HEK293 (cell line): ENCODE results near the gene TBX6.
A peak's percentile ranks its signal among the peaks of the same experiment; 100 is the strongest.

ENCODE experiments used
- GLI2 ChIP-seq: fragments of 450-650 bp; formaldehyde crosslinking; IDR thresholded peaks from 2 replicates; pipeline ENCODE4; 2017; ENCODE audit warnings: missing biosample characterization, missing genetic modification characterization, low read depth, borderline replicate concordance
- KLF1 ChIP-seq: fragments of 450-650 bp; formaldehyde crosslinking; IDR thresholded peaks from 2 replicates; pipeline ENCODE4 v1.5.1; 2016; ENCODE audit warnings: missing biosample characterization, missing genetic modification characterization
- KLF7 ChIP-seq: fragments of 450-650 bp; formaldehyde crosslinking; IDR thresholded peaks from 2 replicates; pipeline ENCODE4 v1.5.1; 2016; ENCODE audit warnings: missing biosample characterization, missing genetic modification characterization, borderline replicate concordance
- ZBTB17 ChIP-seq: fragments of 450-650 bp; formaldehyde crosslinking; IDR thresholded peaks from 2 replicates; pipeline ENCODE4 v1.5.1; 2016; ENCODE audit warnings: missing biosample characterization, missing genetic modification characterization
- ZBTB21 ChIP-seq: fragments of 450-650 bp; formaldehyde crosslinking; IDR thresholded peaks from 2 replicates; pipeline ENCODE4 v1.5.1; 2017; ENCODE audit warnings: missing biosample characterization, missing genetic modification characterization
- ZFP3 ChIP-seq: fragments of 450-650 bp; formaldehyde crosslinking; IDR thresholded peaks from 2 replicates; pipeline ENCODE4 v1.5.1; 2016; ENCODE audit warnings: low read depth, missing biosample characterization, missing genetic modification characterization
- ZIC2 ChIP-seq: fragments of 450-650 bp; formaldehyde crosslinking; IDR thresholded peaks from 2 replicates; pipeline ENCODE4 v1.5.1; 2016; ENCODE audit warnings: missing biosample characterization, missing genetic modification characterization
- ZNF133 ChIP-seq: fragments of 450-650 bp; formaldehyde crosslinking; IDR thresholded peaks from 2 replicates; pipeline ENCODE4 v1.5.1; 2016; ENCODE audit warnings: missing biosample characterization, missing genetic modification characterization
- ZNF174 ChIP-seq: fragments of 450-650 bp; formaldehyde crosslinking; IDR thresholded peaks from 2 replicates; pipeline ENCODE4 v1.5.0; 2017; ENCODE audit warnings: missing biosample characterization, mild to moderate bottlenecking, missing genetic modification characterization
- ZNF211 ChIP-seq: fragments of 450-650 bp; formaldehyde crosslinking; IDR thresholded peaks from 2 replicates; pipeline ENCODE4 v1.5.1; 2016; ENCODE audit warnings: low read depth, missing biosample characterization, missing genetic modification characterization
- ZNF239 ChIP-seq: fragments of 450-650 bp; formaldehyde crosslinking; IDR thresholded peaks from 2 replicates; pipeline ENCODE4 v1.5.1; 2016; ENCODE audit warnings: missing biosample characterization, missing genetic modification characterization
- ZNF302 ChIP-seq: fragments of 450-650 bp; formaldehyde crosslinking; IDR thresholded peaks from 2 replicates; pipeline ENCODE4 v1.5.1; 2016; ENCODE audit warnings: missing biosample characterization, missing genetic modification characterization, low read depth
- ZNF324 ChIP-seq: fragments of 450-650 bp; formaldehyde crosslinking; IDR thresholded peaks from 2 replicates; pipeline ENCODE4 v1.5.1; 2016; ENCODE audit warnings: missing biosample characterization, missing genetic modification characterization
- ZNF341 ChIP-seq: fragments of 450-650 bp; formaldehyde crosslinking; IDR thresholded peaks from 2 replicates; pipeline ENCODE4; 2016; ENCODE audit warnings: low read depth, missing biosample characterization, missing genetic modification characterization
- ZNF350 ChIP-seq: fragments of 450-650 bp; formaldehyde crosslinking; IDR thresholded peaks from 2 replicates; pipeline ENCODE4 v1.5.0; 2017; ENCODE audit warnings: missing biosample characterization, mild to moderate bottlenecking, missing genetic modification characterization
- ZNF37A ChIP-seq: fragments of 450-650 bp; IDR thresholded peaks from 2 replicates; pipeline ENCODE4 v1.5.1; 2018; ENCODE audit warnings: missing biosample characterization, missing genetic modification characterization
- ZNF423 ChIP-seq: fragments of 450-650 bp; formaldehyde crosslinking; IDR thresholded peaks from 2 replicates; pipeline ENCODE4 v1.5.1; 2016; ENCODE audit warnings: missing biosample characterization, missing genetic modification characterization
- ZNF501 ChIP-seq: fragments of 450-650 bp; formaldehyde crosslinking; IDR thresholded peaks from 2 replicates; pipeline ENCODE4 v1.5.1; 2016; ENCODE audit warnings: missing biosample characterization, missing genetic modification characterization
- ZNF548 ChIP-seq: fragments of 450-650 bp; formaldehyde crosslinking; IDR thresholded peaks from 2 replicates; pipeline ENCODE4 v1.5.1; 2016; ENCODE audit warnings: missing biosample characterization, missing genetic modification characterization
- ZNF549 ChIP-seq: fragments of 450-650 bp; IDR thresholded peaks from 2 replicates; pipeline ENCODE4 v1.5.1; 2018; ENCODE audit warnings: missing biosample characterization, missing genetic modification characterization, mild to moderate bottlenecking, inconsistent platforms, moderate library complexity
- ZNF596 ChIP-seq: fragments of 450-650 bp; IDR thresholded peaks from 2 replicates; pipeline ENCODE4 v1.5.0; 2018; ENCODE audit warnings: missing biosample characterization, mild to moderate bottlenecking, missing genetic modification characterization, moderate library complexity
- ZNF670 ChIP-seq: fragments of 450-650 bp; formaldehyde crosslinking; IDR thresholded peaks from 2 replicates; pipeline ENCODE4 v1.5.1; 2016; ENCODE audit warnings: missing biosample characterization, missing genetic modification characterization, low read depth
- ZNF777 ChIP-seq: fragments of 450-650 bp; formaldehyde crosslinking; IDR thresholded peaks from 2 replicates; pipeline ENCODE4 v1.5.1; 2017; ENCODE audit warnings: missing biosample characterization, missing genetic modification characterization, borderline replicate concordance
- ZNF785 ChIP-seq: fragments of 450-650 bp; formaldehyde crosslinking; IDR thresholded peaks from 2 replicates; pipeline ENCODE4 v1.5.1; 2016; ENCODE audit warnings: missing biosample characterization, missing genetic modification characterization
- ZNF791 ChIP-seq: fragments of 450-650 bp; formaldehyde crosslinking; IDR thresholded peaks from 2 replicates; pipeline ENCODE4 v1.5.1; 2016; ENCODE audit warnings: missing biosample characterization, missing genetic modification characterization
- ZSCAN4 ChIP-seq: fragments of 450-650 bp; formaldehyde crosslinking; IDR thresholded peaks from 2 replicates; pipeline ENCODE4 v1.5.1; 2017; ENCODE audit warnings: missing biosample characterization, missing genetic modification characterization
- ZXDB ChIP-seq: fragments of 450-650 bp; formaldehyde crosslinking; IDR thresholded peaks from 2 replicates; pipeline ENCODE4 v1.5.1; 2016; ENCODE audit warnings: missing biosample characterization, missing genetic modification characterization
- TF ChIP-seq, protein P1 (sequence below): fragments of 450-650 bp; formaldehyde crosslinking; IDR thresholded peaks from 2 replicates; pipeline ENCODE4 v1.5.1; 2016; ENCODE audit warnings: missing biosample characterization, missing genetic modification characterization
- TF ChIP-seq, protein P2 (sequence below): fragments of 450-650 bp; formaldehyde crosslinking; IDR thresholded peaks from 2 replicates; pipeline ENCODE4 v1.5.1; 2016; ENCODE audit warnings: missing biosample characterization, missing genetic modification characterization
- TF ChIP-seq, protein P3 (sequence below): fragments of 450-650 bp; IDR thresholded peaks from 2 replicates; pipeline ENCODE4 v1.5.1; 2018; ENCODE audit warnings: missing biosample characterization, mild to moderate bottlenecking, missing genetic modification characterization
- TF ChIP-seq, protein P4 (sequence below): fragments of 450-650 bp; formaldehyde crosslinking; IDR thresholded peaks from 2 replicates; pipeline ENCODE4 v1.5.1; 2017; ENCODE audit warnings: missing biosample characterization, missing genetic modification characterization
- TF ChIP-seq, protein P5 (sequence below): fragments of 450-650 bp; formaldehyde crosslinking; IDR thresholded peaks from 2 replicates; pipeline ENCODE4 v1.5.1; 2016; ENCODE audit warnings: missing biosample characterization, missing genetic modification characterization

TBX6 gene

DNA sequence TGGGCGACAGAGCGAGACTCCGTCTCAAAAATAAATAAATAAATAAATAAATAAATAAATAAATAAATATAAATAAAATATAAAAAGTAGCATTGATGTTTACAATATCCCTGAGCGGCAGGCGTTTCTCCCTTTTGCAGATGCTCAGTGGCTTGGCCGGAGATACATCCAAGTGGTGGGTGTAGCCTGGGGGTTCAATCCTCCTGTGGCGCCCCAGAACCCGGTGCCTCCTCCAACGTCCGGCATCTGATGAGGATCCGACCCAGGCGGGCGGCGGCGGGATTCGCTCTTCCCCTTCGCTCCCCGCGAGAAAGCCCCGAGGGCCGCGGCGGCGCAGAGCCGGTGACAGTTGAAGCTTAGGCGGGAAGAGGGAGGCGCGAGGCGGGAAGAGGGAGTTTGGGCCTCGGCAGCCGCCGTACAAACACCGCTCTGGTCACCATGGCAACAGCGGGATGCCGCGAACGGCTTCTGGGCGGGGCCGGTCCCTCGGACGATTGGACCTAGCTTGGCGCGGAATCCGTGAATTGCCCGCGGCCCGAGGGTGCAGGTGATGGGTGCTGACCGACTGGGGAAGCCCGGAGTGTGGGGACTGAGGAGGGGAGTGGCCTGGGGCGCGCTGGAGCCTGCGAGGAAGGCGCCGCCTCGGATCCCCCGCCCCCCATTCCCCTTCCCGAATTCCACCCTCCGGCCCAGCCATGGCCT lies 38.9 kb downstream of the TBX6 start (continued):
- TF ChIP-seq, protein P1, sequence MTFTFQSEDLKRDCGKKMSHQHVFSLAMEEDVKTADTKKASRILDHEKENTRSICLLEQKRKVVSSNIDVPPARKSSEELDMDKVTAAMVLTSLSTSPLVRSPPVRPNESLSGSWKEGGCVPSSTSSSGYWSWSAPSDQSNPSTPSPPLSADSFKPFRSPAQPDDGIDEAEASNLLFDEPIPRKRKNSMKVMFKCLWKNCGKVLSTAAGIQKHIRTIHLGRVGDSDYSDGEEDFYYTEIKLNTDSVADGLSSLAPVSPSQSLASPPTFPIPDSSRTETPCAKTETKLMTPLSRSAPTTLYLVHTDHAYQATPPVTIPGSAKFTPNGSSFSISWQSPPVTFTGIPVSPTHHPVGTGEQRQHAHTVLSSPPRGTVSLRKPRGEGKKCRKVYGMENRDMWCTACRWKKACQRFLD (tag by site-specific recombination), result peak; percentile 88; the same call in 1 of the 2 replicates
- TF ChIP-seq, protein P2, sequence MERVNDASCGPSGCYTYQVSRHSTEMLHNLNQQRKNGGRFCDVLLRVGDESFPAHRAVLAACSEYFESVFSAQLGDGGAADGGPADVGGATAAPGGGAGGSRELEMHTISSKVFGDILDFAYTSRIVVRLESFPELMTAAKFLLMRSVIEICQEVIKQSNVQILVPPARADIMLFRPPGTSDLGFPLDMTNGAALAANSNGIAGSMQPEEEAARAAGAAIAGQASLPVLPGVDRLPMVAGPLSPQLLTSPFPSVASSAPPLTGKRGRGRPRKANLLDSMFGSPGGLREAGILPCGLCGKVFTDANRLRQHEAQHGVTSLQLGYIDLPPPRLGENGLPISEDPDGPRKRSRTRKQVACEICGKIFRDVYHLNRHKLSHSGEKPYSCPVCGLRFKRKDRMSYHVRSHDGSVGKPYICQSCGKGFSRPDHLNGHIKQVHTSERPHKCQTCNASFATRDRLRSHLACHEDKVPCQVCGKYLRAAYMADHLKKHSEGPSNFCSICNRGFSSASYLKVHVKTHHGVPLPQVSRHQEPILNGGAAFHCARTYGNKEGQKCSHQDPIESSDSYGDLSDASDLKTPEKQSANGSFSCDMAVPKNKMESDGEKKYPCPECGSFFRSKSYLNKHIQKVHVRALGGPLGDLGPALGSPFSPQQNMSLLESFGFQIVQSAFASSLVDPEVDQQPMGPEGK (tag by site-specific recombination), result peak; percentile 84
- no peak for TF ChIP-seq ZNF37A (tag by site-specific recombination)
- peak; percentile 53; the same call in 1 of the 2 replicates for TF ChIP-seq ZIC2 (tag by site-specific recombination)
- TF ChIP-seq, protein P3, sequence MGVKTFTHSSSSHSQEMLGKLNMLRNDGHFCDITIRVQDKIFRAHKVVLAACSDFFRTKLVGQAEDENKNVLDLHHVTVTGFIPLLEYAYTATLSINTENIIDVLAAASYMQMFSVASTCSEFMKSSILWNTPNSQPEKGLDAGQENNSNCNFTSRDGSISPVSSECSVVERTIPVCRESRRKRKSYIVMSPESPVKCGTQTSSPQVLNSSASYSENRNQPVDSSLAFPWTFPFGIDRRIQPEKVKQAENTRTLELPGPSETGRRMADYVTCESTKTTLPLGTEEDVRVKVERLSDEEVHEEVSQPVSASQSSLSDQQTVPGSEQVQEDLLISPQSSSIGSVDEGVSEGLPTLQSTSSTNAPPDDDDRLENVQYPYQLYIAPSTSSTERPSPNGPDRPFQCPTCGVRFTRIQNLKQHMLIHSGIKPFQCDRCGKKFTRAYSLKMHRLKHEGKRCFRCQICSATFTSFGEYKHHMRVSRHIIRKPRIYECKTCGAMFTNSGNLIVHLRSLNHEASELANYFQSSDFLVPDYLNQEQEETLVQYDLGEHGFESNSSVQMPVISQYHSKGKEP, result no peak; the same call in 1 of the 2 replicates
- TF ChIP-seq ZNF501 (tag by site-specific recombination), result peak; percentile 95
- TF ChIP-seq ZNF324, result peak; percentile 96; the same call in 1 of the 2 replicates
- TF ChIP-seq ZNF174 (tag by site-specific recombination), result no peak
- peak; percentile 86 for TF ChIP-seq ZBTB17 (tag by site-specific recombination)
- TF ChIP-seq KLF1 (tag by site-specific recombination), result peak; percentile 87
- no peak; the same call in 1 of the 2 replicates for TF ChIP-seq GLI2 (tag by site-specific recombination)
- TF ChIP-seq ZSCAN4 (tag by site-specific recombination), result peak; percentile 55; the same call in 1 of the 2 replicates
- no peak for TF ChIP-seq ZNF596
- TF ChIP-seq ZNF211 (tag by site-specific recombination), result no peak
- 0 out of 2 replicates have a peak, but pooled peaks have one; percentile 29 for TF ChIP-seq ZNF670 (tag by site-specific recombination)
- no peak for TF ChIP-seq ZNF302 (tag by site-specific recombination)
- TF ChIP-seq ZXDB (tag by site-specific recombination), result peak; percentile 98
- peak; percentile 58; the same call in 1 of the 2 replicates for TF ChIP-seq ZNF785 (tag by site-specific recombination)
- peak; percentile 77; the same call in 1 of the 2 replicates for TF ChIP-seq ZBTB21 (tag by site-specific recombination)
- peak; percentile 54; the same call in 1 of the 2 replicates for TF ChIP-seq ZNF777 (tag by site-specific recombination)
- TF ChIP-seq ZNF791 (tag by site-specific recombination), result peak; percentile 87
- TF ChIP-seq ZNF423 (tag by site-specific recombination), result no peak
- TF ChIP-seq, protein P4, sequence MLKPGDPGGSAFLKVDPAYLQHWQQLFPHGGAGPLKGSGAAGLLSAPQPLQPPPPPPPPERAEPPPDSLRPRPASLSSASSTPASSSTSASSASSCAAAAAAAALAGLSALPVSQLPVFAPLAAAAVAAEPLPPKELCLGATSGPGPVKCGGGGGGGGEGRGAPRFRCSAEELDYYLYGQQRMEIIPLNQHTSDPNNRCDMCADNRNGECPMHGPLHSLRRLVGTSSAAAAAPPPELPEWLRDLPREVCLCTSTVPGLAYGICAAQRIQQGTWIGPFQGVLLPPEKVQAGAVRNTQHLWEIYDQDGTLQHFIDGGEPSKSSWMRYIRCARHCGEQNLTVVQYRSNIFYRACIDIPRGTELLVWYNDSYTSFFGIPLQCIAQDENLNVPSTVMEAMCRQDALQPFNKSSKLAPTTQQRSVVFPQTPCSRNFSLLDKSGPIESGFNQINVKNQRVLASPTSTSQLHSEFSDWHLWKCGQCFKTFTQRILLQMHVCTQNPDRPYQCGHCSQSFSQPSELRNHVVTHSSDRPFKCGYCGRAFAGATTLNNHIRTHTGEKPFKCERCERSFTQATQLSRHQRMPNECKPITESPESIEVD (tag by site-specific recombination), result no peak
- no peak for TF ChIP-seq ZNF239 (tag by site-specific recombination)
- peak; percentile 89 for TF ChIP-seq KLF7 (tag by site-specific recombination)
- peak; percentile 73 for TF ChIP-seq ZFP3
- TF ChIP-seq ZNF341 (tag by site-specific recombination), result peak; percentile 92
- no peak for TF ChIP-seq ZNF548 (tag by site-specific recombination)
- TF ChIP-seq, protein P5, sequence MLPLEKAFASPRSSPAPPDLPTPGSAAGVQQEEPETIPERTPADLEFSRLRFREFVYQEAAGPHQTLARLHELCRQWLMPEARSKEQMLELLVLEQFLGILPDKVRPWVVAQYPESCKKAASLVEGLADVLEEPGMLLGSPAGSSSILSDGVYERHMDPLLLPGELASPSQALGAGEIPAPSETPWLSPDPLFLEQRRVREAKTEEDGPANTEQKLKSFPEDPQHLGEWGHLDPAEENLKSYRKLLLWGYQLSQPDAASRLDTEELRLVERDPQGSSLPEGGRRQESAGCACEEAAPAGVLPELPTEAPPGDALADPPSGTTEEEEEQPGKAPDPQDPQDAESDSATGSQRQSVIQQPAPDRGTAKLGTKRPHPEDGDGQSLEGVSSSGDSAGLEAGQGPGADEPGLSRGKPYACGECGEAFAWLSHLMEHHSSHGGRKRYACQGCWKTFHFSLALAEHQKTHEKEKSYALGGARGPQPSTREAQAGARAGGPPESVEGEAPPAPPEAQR (tag by site-specific recombination), result peak; percentile 61; the same call in 1 of the 2 replicates
- TF ChIP-seq ZNF350 (tag by site-specific recombination), result no peak
- no peak for TF ChIP-seq ZNF549 (tag by site-specific recombination)
- TF ChIP-seq ZNF133 (tag by site-specific recombination), result 0 out of 2 replicates have a peak, but pooled peaks have one; percentile 6
